A673 (cell line): ENCODE measurements around the gene PIK3AP1. TPM values are rescaled to one million over a fixed set of nuclear protein-coding genes. Genes with fewer than 3 reads are reported as not detected.
A peak's percentile ranks its signal among the peaks of the same experiment; 100 is the strongest.

Experiments
- BruUV-seq: library from RNA; stranded (reverse); fragments of 400-500 nt; replicated peaks from 2 replicates; lab custom pipeline; 2021; lab: Mats Ljungman, UMichigan
- CTCF ChIA-PET: fragments of 300-600 bp; sonication (Branson Sonifier 250); formaldehyde crosslinking; loops from one replicate; lab custom pipeline; 2022; ENCODE audit warnings: antibody characterized with exemption; lab: Charles Lee
- POLR2A ChIA-PET: fragments of 300-600 bp; sonication (Branson Sonifier 250); formaldehyde crosslinking; loops from one replicate; lab custom pipeline; 2022; ENCODE audit warnings: antibody characterized with exemption; ENCODE audit not compliant: low non-redundant PET; lab: Charles Lee
- DNase-seq: peaks from one replicate; pipeline ENCODE4 v3.0.0-alpha.2; 2015; ENCODE audit warnings: low spot score
- H3K27ac ChIP-seq: fragments of 200-600 bp; sonication (generic); 2 replicates; pipeline ENCODE4 v1.5.1; 2016; ENCODE audit warnings: mixed run types, low read depth, mild to moderate bottlenecking, mixed read lengths, antibody characterized with exemption, low read length; ENCODE audit not compliant: poor library complexity, severe bottlenecking
- H3K27me3 ChIP-seq: fragments of 200-600 bp; sonication (generic); replicated peaks from 2 replicates; pipeline ENCODE4 v1.6.1; 2017; ENCODE audit warnings: mixed run types, low read depth, mild to moderate bottlenecking, mixed read lengths, antibody characterized with exemption, low read length; ENCODE audit not compliant: insufficient read depth, poor library complexity
- H3K36me3 ChIP-seq: fragments of 200-600 bp; sonication (generic); 2 replicates; pipeline ENCODE4 v1.6.1; 2016; ENCODE audit warnings: mixed run types, mild to moderate bottlenecking, mixed read lengths, antibody characterized with exemption, low read length; ENCODE audit not compliant: insufficient read depth, poor library complexity, severe bottlenecking
- H3K4me1 ChIP-seq: fragments of 200-600 bp; sonication (generic); 2 replicates; pipeline ENCODE4 v1.6.1; 2017; ENCODE audit warnings: mixed run types, mild to moderate bottlenecking, mixed read lengths, antibody characterized with exemption, low read length; ENCODE audit not compliant: insufficient read depth, poor library complexity, severe bottlenecking
- H3K4me3 ChIP-seq: fragments of 200-600 bp; sonication (generic); 2 replicates; pipeline ENCODE4 v1.5.1; 2016; ENCODE audit warnings: low read depth, mixed run types, mild to moderate bottlenecking, mixed read lengths, low read length; ENCODE audit not compliant: poor library complexity, severe bottlenecking
- H3K9me3 ChIP-seq: fragments of 200-600 bp; sonication (generic); 2 replicates; pipeline ENCODE4 v1.6.1; 2016; ENCODE audit warnings: mixed run types, low read depth, mild to moderate bottlenecking, mixed read lengths, antibody characterized with exemption, low read length; ENCODE audit not compliant: poor library complexity, severe bottlenecking
- CTCF ChIP-seq: fragments of 300-800, 200-600 bp; sonication (generic); conservative IDR thresholded peaks from 2 replicates; pipeline ENCODE4 v1.5.1; 2017; ENCODE audit warnings: low read depth, mild to moderate bottlenecking, antibody characterized with exemption, low read length, moderate library complexity, mixed read lengths
- EZH2 ChIP-seq: fragments of 200-600 bp; sonication (generic); IDR thresholded peaks from 2 replicates; pipeline ENCODE4 v1.6.1; 2017; ENCODE audit warnings: borderline replicate concordance, low read depth, mild to moderate bottlenecking, mixed read lengths, antibody characterized with exemption, low read length; ENCODE audit not compliant: poor library complexity, severe bottlenecking
- intact Hi-C: fragments of 100-400 bp; cut with micrococcal nuclease; formaldehyde crosslinking; loops from one replicate; pipeline ENCODE4 v1.10.0; 2022; ENCODE audit not compliant: unreplicated experiment
- total RNA-seq: library from RNA; stranded (reverse); gene quantifications from 2 replicates; pipeline ENCODE4 v1.2.3, GENCODE V29; 2021

PIK3AP1 gene
- total RNA-seq, 1 experiment from 2014 or later = 0.24 TPM

DNA sequence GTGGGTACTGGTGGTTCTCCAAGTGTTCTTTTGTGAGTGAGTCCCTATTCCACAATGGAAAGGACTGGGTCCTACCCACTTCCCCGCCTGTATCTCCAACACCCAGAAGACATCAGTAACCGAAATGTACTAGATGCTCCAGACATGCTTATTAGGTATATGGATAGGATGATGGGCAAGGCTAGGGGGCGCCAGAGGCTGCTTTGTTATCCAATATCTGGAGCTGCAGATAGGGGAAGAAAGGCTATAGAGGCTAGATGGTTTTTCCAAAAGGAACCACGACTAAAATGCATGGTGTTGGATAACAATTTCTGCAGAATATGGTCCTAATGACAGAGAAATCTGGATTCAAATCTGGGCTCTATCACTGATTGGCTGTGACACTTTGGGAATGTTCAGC is 77.3 kb downstream of the PIK3AP1 start:
- TF ChIP-seq EZH2 (no peak), CTCF (peak; percentile 73)
- Histone ChIP-seq H3K4me3 (no peak overlapping the region), H3K4me1 (no peaks in the 10 kb centered on the region), H3K27me3 (peaks cover 5% of the 10 kb centered on the region), H3K9me3 (no peaks in the 10 kb centered on the region), H3K27ac (no peak overlapping the region), H3K36me3 (no peaks in the 10 kb centered on the region)
- intact Hi-C loops = loop anchor here (5.0 to 10.0 kb wide), 3 partner anchors 99 to 382 kb away; no protein-coding TSS in a partner anchor
- ChIA-PET CTCF (interaction anchor here (0.5 to 1.0 kb wide), 3 partner anchors 9 to 382 kb away, joined by 3 to 6 read pairs (median 4); no protein-coding TSS in a partner anchor), POLR2A (interaction anchor here (0.6 kb wide), 1 partner anchor 33 kb away, joined by 3 read pairs; no protein-coding TSS in a partner anchor)
- BruUV-seq = no TSS peak
- DNase-seq = peak; percentile 66

GRCh38 chr10:96642530-96642929 is 77.8 kb downstream of the PIK3AP1 start:
- H3K9me3 ChIP-seq = no peaks in the 10 kb centered on the region
- CTCF ChIA-PET = interaction anchor here (1.0 kb wide), 1 partner anchor 383 kb away, joined by 3 read pairs; no protein-coding TSS in a partner anchor
- peaks cover 4% of the 10 kb centered on the region for H3K27me3 ChIP-seq
- H3K27ac ChIP-seq = no peak overlapping the region
- no peak for TF ChIP-seq EZH2
- TF ChIP-seq CTCF = no peak
- intact Hi-C loops = loop anchor here (5.0 to 10.0 kb wide), 3 partner anchors 100 to 382 kb away; no protein-coding TSS in a partner anchor
- no TSS peak for BruUV-seq
- no peak for DNase-seq
- POLR2A ChIA-PET = interaction anchor here (0.6 kb wide), 1 partner anchor 33 kb away, joined by 3 read pairs; no protein-coding TSS in a partner anchor
- no peak overlapping the region for H3K4me3 ChIP-seq
- no peaks in the 10 kb centered on the region for H3K4me1 ChIP-seq
- no peaks in the 10 kb centered on the region for H3K36me3 ChIP-seq

DNA sequence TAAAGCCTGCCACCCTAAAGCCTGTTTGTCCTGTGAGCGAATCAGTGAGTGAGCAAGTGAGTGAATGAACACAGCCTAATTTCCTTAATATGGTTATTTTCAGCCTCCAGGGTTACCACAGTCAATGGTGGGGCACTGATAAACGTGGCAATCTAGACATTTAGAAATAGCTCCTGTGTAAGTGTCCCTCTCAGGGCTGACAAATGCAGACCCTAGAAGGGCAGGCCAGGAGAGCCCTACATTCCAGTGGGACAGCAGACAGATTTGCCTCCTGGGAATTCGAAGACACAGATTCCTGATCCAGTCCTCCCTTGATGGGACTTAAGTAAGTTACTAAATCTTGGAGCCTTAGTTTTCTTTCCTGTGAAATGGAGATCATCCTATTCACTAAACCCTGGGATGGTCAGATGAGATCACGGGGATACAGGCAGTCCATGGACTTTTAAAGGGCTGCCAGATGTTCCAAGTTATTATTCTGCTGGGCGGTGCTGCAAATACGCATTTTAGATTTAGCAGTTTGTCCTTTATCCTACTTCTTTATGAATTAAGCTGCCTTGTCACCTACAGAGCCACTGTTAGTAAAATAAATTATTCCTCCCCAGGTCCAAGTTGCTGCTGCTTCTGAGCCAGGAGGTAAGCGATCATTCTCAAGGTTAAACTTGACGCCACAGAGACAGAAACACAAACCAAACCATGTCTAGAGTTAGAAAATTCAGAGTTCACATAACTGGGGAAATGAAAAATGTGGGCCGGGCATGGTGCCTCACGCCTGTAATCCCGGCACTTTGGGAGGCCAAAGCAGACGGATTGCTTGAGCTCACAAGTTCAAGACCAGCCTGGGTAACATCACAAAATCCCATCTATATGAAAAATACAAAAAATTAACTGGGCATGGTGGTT is 78.7 kb downstream of the PIK3AP1 start:
- TF ChIP-seq CTCF (no peak), EZH2 (no peak)
- BruUV-seq = no TSS peak
- intact Hi-C loops = loop anchor here (2.0 to 10.0 kb wide), 4 partner anchors 101 to 383 kb away; no protein-coding TSS in a partner anchor
- no peak for DNase-seq
- H3K27ac ChIP-seq = no peak overlapping the region
- CTCF ChIA-PET = interaction anchor here (1.0 to 1.7 kb wide), 7 partner anchors 58 to 396 kb away, joined by 3 to 14 read pairs (median 4); no protein-coding TSS in a partner anchor
- no peaks in the 10 kb centered on the region for H3K4me1 ChIP-seq
- POLR2A ChIA-PET = no interaction called here
- H3K36me3 ChIP-seq = no peaks in the 10 kb centered on the region
- no peak overlapping the region for H3K4me3 ChIP-seq
- no peaks in the 10 kb centered on the region for H3K27me3 ChIP-seq
- H3K9me3 ChIP-seq = no peaks in the 10 kb centered on the region
